DOHH2 (cell line): ENCODE results near the gene KCNA5.

Source experiments
- H3F3A ChIP-seq: fragments of 200-600 bp; sonication (generic), shearing (Covaris generic); 2 replicates; pipeline ENCODE4 v1.6.0; 2016; ENCODE audit warnings: antibody characterized with exemption, mild to moderate bottlenecking; ENCODE audit not compliant: control insufficient read depth, insufficient read depth
- H3K27ac ChIP-seq: fragments of 200-600 bp; sonication (generic); 2 replicates; pipeline ENCODE4 v1.5.1; 2014; ENCODE audit warnings: low read depth, mild to moderate bottlenecking, low read length, moderate library complexity
- H3K27me3 ChIP-seq: fragments of 200-600 bp; sonication (generic); 2 replicates; pipeline ENCODE4 v1.6.1; 2014; ENCODE audit warnings: mild to moderate bottlenecking, low read length, mixed read lengths; ENCODE audit not compliant: control insufficient read depth
- H3K36me3 ChIP-seq: fragments of 200-600 bp; sonication (generic); 2 replicates; pipeline ENCODE4 v1.6.1; 2014; ENCODE audit warnings: mild to moderate bottlenecking, low read length, moderate library complexity, mixed read lengths; ENCODE audit not compliant: control insufficient read depth
- H3K4me1 ChIP-seq: fragments of 200-600 bp; sonication (generic); 2 replicates; pipeline ENCODE4 v1.6.1; 2014; ENCODE audit warnings: mild to moderate bottlenecking, low read length, mixed read lengths; ENCODE audit not compliant: control insufficient read depth
- H3K4me2 ChIP-seq: fragments of 200-600 bp; sonication (generic); 2 replicates; pipeline ENCODE4 v1.6.0; 2014; ENCODE audit warnings: mild to moderate bottlenecking, low read length, moderate library complexity
- H3K4me3 ChIP-seq: fragments of 200-600 bp; sonication (generic); 2 replicates; pipeline ENCODE4 v1.5.1; 2014; ENCODE audit warnings: mild to moderate bottlenecking, low read length, mixed read lengths
- H3K79me2 ChIP-seq: fragments of 200-600 bp; sonication (generic); 2 replicates; pipeline ENCODE4 v1.6.1; 2014; ENCODE audit warnings: mild to moderate bottlenecking, low read length, mixed read lengths; ENCODE audit not compliant: control insufficient read depth
- H3K9me2 ChIP-seq: fragments of 200-600 bp; sonication (generic); replicated peaks from 2 replicates; pipeline ENCODE4 v1.6.1; 2014; ENCODE audit warnings: mild to moderate bottlenecking, low read length, mixed read lengths; ENCODE audit not compliant: control insufficient read depth
- H3K9me3 ChIP-seq: fragments of 200-600 bp; sonication (generic); 2 replicates; pipeline ENCODE4 v1.6.1; 2014; ENCODE audit warnings: antibody characterized with exemption, low read length, mixed read lengths; ENCODE audit not compliant: control insufficient read depth, insufficient read depth
- H4K20me1 ChIP-seq: fragments of 200-600 bp; sonication (generic); 2 replicates; pipeline ENCODE4 v1.6.0; 2014; ENCODE audit warnings: low read depth, mild to moderate bottlenecking, antibody characterized with exemption, low read length, moderate library complexity; ENCODE audit not compliant: control insufficient read depth, insufficient read depth
- CTCF ChIP-seq: fragments of 200-600 bp; sonication (generic); IDR thresholded peaks from one replicate; pipeline ENCODE4 v1.5.1; 2014; ENCODE audit warnings: antibody characterized with exemption, mild to moderate bottlenecking, low read depth, low read length; ENCODE audit not compliant: poor library complexity, severe bottlenecking
- EZH2phosphoT487 ChIP-seq: fragments of 200-600 bp; sonication (generic); IDR thresholded peaks from 2 replicates; pipeline ENCODE4 v1.6.1; 2017; ENCODE audit warnings: borderline replicate concordance, mild to moderate bottlenecking, antibody characterized with exemption, low read length, moderate library complexity, mixed read lengths

KCNA5 gene

GRCh38 chr12:5085896-5086295 is 42.2 kb downstream of the KCNA5 start:
- Histone ChIP-seq H3K4me2 (no peak overlapping the region), H4K20me1 (no peaks in the 10 kb centered on the region; the same call in 1 of the 2 replicates), H3K9me2 (no peaks in the 10 kb centered on the region), H3K27me3 (0 out of 2 replicates have a peak, but pooled peaks cover 2% of the 10 kb centered on the region), H3K4me3 (no peak overlapping the region), H3K9me3 (no peaks in the 10 kb centered on the region), H3K36me3 (no peaks in the 10 kb centered on the region), H3K79me2 (no peaks in the 10 kb centered on the region), H3K4me1 (no peaks in the 10 kb centered on the region), H3K27ac (no peak overlapping the region), H3F3A (no peaks in the 10 kb centered on the region)
- no peak for TF ChIP-seq CTCF
- TF ChIP-seq EZH2phosphoT487, result no peak

GRCh38 chr12:5087831-5088554 is 44.3 kb downstream of the KCNA5 start:
- H3K4me3 ChIP-seq, result no peak overlapping the region
- no peaks in the 10 kb centered on the region for H3K9me2 ChIP-seq
- no peaks in the 10 kb centered on the region for H3K36me3 ChIP-seq
- H3K79me2 ChIP-seq, result no peaks in the 10 kb centered on the region
- no peak overlapping the region for H3K27ac ChIP-seq
- TF ChIP-seq EZH2phosphoT487, result no peak
- TF ChIP-seq CTCF, result no peak
- H3K4me2 ChIP-seq, result no peak overlapping the region
- H3K4me1 ChIP-seq, result no peaks in the 10 kb centered on the region
- H4K20me1 ChIP-seq, result no peaks in the 10 kb centered on the region; the same call in 1 of the 2 replicates
- no peaks in the 10 kb centered on the region for H3F3A ChIP-seq
- no peaks in the 10 kb centered on the region for H3K9me3 ChIP-seq
- 0 out of 2 replicates have a peak, but pooled peaks cover 2% of the 10 kb centered on the region for H3K27me3 ChIP-seq

GRCh38 chr12:5088586-5089264 is 45.0 kb downstream of the KCNA5 start:
- Histone ChIP-seq H4K20me1 (no peaks in the 10 kb centered on the region; the same call in 1 of the 2 replicates), H3K4me2 (no peak overlapping the region), H3K36me3 (no peaks in the 10 kb centered on the region), H3K4me3 (no peak overlapping the region), H3K27ac (no peak overlapping the region), H3K27me3 (0 out of 2 replicates have a peak, but pooled peaks cover 4% of the 10 kb centered on the region), H3K9me2 (no peaks in the 10 kb centered on the region), H3K79me2 (no peaks in the 10 kb centered on the region), H3K4me1 (no peaks in the 10 kb centered on the region), H3K9me3 (no peaks in the 10 kb centered on the region), H3F3A (no peaks in the 10 kb centered on the region)
- TF ChIP-seq CTCF (no peak), EZH2phosphoT487 (no peak)
